Mesendoderm (in vitro differentiated cells): ENCODE measurements around the gene PDGFRB.

Experiments
- DNase-seq: peaks from one replicate; pipeline ENCODE4 v3.0.0; 2013
- H2AK5ac ChIP-seq: 2 replicates; pipeline ENCODE4 v1.6.1; 2013; ENCODE audit warnings: low read length, inconsistent platforms
- H2BK120ac ChIP-seq: 2 replicates; pipeline ENCODE4 v1.6.1; 2013; ENCODE audit warnings: low read depth, mild to moderate bottlenecking, low read length, moderate library complexity, mixed read lengths
- H2BK15ac ChIP-seq: replicated peaks from 2 replicates; pipeline ENCODE4 v1.6.1; 2013; ENCODE audit warnings: low read depth, mild to moderate bottlenecking, moderate library complexity
- H2BK5ac ChIP-seq: 2 replicates; pipeline ENCODE4 v1.6.1; 2013; ENCODE audit warnings: low read length, inconsistent platforms
- H3K18ac ChIP-seq: 2 replicates; pipeline ENCODE4 v1.6.1; 2013; ENCODE audit warnings: mild to moderate bottlenecking, low read length, mixed read lengths
- H3K23ac ChIP-seq: one replicate; pipeline ENCODE4 v1.6.1; 2013; ENCODE audit warnings: low read length
- H3K27ac ChIP-seq: 2 replicates; pipeline ENCODE4 v1.5.1; 2013; ENCODE audit warnings: low read depth, mild to moderate bottlenecking, inconsistent platforms, low read length, moderate library complexity
- H3K27me3 ChIP-seq: 2 replicates; pipeline ENCODE4 v1.6.1; 2013; ENCODE audit warnings: low read length, control low read depth, mild to moderate bottlenecking, inconsistent platforms; ENCODE audit not compliant: insufficient read depth, poor library complexity
- H3K36me3 ChIP-seq: 2 replicates; pipeline ENCODE4 v1.6.1; 2013; ENCODE audit warnings: low read length, inconsistent platforms; ENCODE audit not compliant: control insufficient read depth, insufficient read depth
- H3K4ac ChIP-seq: one replicate; pipeline ENCODE4 v1.6.1; 2013; ENCODE audit warnings: low read depth, mild to moderate bottlenecking, low read length, moderate library complexity
- H3K4me1 ChIP-seq: 2 replicates; pipeline ENCODE4 v1.6.1; 2013; ENCODE audit warnings: low read depth, low read length, inconsistent platforms; ENCODE audit not compliant: control insufficient read depth
- H3K4me2 ChIP-seq: 2 replicates; pipeline ENCODE4 v1.6.1; 2013; ENCODE audit warnings: low read length
- H3K4me3 ChIP-seq: 2 replicates; pipeline ENCODE4 v1.5.1; 2013; ENCODE audit warnings: mild to moderate bottlenecking, low read length
- H3K56ac ChIP-seq: one replicate; pipeline ENCODE4 v1.6.1; 2013; ENCODE audit warnings: low read length
- H3K79me1 ChIP-seq: 2 replicates; pipeline ENCODE4 v1.6.1; 2013; ENCODE audit warnings: low read length, inconsistent platforms
- H3K79me2 ChIP-seq: 2 replicates; pipeline ENCODE4 v1.6.1; 2013; ENCODE audit warnings: mild to moderate bottlenecking, low read length; ENCODE audit not compliant: control insufficient read depth, insufficient read depth
- H3K9ac ChIP-seq: 2 replicates; pipeline ENCODE4 v1.6.1; 2013; ENCODE audit warnings: low read length, inconsistent platforms
- H4K5ac ChIP-seq: one replicate; pipeline ENCODE4 v1.6.1; 2013; ENCODE audit warnings: low read length
- H4K8ac ChIP-seq: one replicate; pipeline ENCODE4 v1.6.1; 2013; ENCODE audit warnings: low read depth, mild to moderate bottlenecking, control low read depth, low read length, moderate library complexity
- WGBS: extraction: QIAGEN DNeasy Blood & Tissue Kit; methylation state at CpG from one replicate; pipeline ENCODE4 v1.1.7; 2013; ENCODE audit warnings: low lambda C conversion rate, missing lambda C conversion rate; ENCODE audit not compliant: insufficient coverage; ENCODE audit errors: extremely low coverage; 5-methylcytosine and 5-hydroxymethylcytosine counted together

PDGFRB gene

GRCh38 chr5:150106674-150107426, 48.8 kb downstream of the PDGFRB start:
- Histone ChIP-seq H3K79me2 (no peaks in the 10 kb centered on the region), H3K36me3 (no peaks in the 10 kb centered on the region), H3K27me3 (no peaks in the 10 kb centered on the region), H3K9ac (no peak overlapping the region), H3K4me2 (no peak overlapping the region), H2AK5ac (no peak overlapping the region), H2BK5ac (no peak overlapping the region), H3K79me1 (no peaks in the 10 kb centered on the region), H3K56ac (no peak overlapping the region), H3K27ac (no peak overlapping the region), H4K8ac (no peak overlapping the region), H3K23ac (no peak overlapping the region), H2BK15ac (no peak overlapping the region), H2BK120ac (no peak overlapping the region), H3K4me3 (no peak overlapping the region), H3K4me1 (no peaks in the 10 kb centered on the region), H3K18ac (no peak overlapping the region), H4K5ac (no peak overlapping the region), H3K4ac (no peak overlapping the region)
- no CpG with 5 or more reads among the region's 4 CpGs for whole genome bisulfite sequencing
- no peak for DNase-seq

DNA sequence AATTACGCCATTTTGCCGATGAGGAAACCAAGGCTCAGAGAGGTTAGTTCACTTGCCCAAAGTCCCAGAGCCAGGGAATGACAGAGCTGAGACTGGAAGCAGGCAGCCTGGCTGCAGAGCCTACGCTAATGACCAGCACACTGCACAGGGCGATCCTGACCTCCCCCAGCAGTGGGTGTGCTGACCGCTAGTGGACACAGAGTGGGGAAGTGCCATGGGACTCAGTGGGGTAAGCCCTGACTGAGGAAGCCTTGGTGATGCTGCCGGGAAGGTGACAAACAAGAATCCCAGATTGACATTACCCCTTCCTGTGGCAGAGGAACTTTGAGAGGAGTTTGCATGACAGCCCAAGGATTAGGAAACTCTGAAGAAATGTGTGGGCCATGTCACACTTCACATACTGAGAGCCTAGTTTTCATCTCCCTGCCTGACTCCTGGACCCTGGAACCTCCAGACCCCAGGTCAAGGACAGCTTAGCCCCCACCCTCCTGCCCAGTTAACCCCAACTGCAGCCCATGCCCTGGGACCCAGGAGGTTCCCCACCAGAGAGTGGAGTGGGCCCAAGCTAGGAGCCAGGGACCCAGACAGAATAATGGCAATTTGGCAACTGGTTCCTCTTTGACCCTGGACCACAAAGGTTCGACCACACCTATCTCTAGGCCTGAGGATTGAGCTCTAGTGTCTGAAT, 49.6 kb downstream of the PDGFRB start:
- Histone ChIP-seq H3K79me2 (no peaks in the 10 kb centered on the region), H4K5ac (no peak overlapping the region), H4K8ac (no peak overlapping the region), H2BK120ac (no peak overlapping the region), H3K4me2 (no peak overlapping the region), H3K4me3 (no peak overlapping the region), H3K4ac (no peak overlapping the region), H3K9ac (no peak overlapping the region), H3K56ac (no peak overlapping the region), H3K23ac (peak overlapping the region; percentile 36), H2BK15ac (no peak overlapping the region), H3K27me3 (no peaks in the 10 kb centered on the region), H3K79me1 (no peaks in the 10 kb centered on the region), H3K18ac (no peak overlapping the region), H3K27ac (no peak overlapping the region), H2AK5ac (no peak overlapping the region), H3K4me1 (no peaks in the 10 kb centered on the region), H2BK5ac (no peak overlapping the region), H3K36me3 (no peaks in the 10 kb centered on the region)
- WGBS = no CpG with 5 or more reads among the region's 7 CpGs
- DNase-seq = no peak

DNA sequence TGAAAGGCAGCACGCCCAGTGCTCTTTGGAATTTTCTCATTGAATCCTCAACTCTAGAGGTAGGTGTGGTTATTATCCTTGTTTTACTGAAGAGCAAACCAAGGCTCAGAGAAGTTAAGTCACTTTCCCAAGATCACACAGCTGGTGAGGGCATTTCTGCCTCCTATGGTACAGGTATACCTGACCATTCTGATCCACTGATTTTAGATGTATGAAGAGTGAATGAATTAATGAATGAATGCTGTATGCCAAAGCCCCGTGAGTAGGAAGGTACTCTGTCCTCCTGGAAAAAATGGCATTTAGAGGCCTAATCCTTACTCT, 51.1 kb downstream of the PDGFRB start:
- no CpG with 5 or more reads among the region's 2 CpGs for WGBS
- Histone ChIP-seq H3K9ac (no peak overlapping the region), H4K5ac (no peak overlapping the region), H3K4me1 (no peaks in the 10 kb centered on the region), H3K56ac (no peak overlapping the region), H3K23ac (no peak overlapping the region), H3K18ac (no peak overlapping the region), H3K4me2 (no peak overlapping the region), H2BK5ac (no peak overlapping the region), H2BK15ac (no peak overlapping the region), H3K36me3 (no peaks in the 10 kb centered on the region), H3K4me3 (no peak overlapping the region), H3K79me1 (no peaks in the 10 kb centered on the region), H2AK5ac (no peak overlapping the region), H3K4ac (no peak overlapping the region), H3K79me2 (no peaks in the 10 kb centered on the region), H4K8ac (no peak overlapping the region), H2BK120ac (no peak overlapping the region), H3K27ac (no peak overlapping the region), H3K27me3 (no peaks in the 10 kb centered on the region)
- DNase-seq = no peak

DNA sequence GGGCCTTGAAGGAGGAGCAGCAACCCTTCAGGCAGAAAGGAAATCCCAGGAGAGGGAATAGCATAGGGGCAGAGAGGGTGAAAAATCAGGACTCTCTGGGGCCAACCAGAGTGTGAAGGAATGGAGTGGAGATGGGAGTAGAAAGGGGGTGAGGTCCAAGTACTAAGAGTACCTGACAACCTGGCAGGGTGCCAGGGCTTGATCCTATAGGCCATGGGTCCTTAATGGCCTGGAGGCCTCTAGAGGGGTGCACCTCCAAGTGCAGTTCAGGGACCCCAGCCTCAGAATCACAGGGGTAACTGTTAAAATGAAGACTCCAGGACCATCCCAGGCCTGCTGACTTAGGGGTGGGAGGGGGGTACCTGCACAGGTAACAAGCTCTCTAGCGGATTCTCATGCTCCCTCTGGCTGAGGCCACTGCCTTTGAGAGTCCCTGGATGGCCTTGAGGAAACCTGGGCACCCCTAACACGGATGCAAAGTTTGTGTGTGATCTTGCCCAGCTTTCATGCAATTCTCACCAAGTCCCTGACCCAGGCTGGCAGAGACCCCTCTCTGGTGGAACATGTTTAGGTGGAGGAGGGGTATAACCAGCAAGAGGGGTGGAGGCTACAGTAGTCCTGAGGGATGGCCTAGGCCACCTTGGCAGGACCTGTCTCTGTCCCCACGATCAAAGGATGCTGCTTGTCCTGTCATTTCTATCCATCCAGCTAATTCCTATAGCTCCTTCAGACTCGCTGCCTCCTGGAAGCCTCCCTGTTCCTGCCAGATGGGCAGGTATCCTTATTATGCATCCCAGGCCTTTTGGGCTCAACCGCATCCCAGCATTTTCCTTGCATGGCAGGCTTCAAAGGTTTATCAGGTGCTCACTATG, 51.7 kb downstream of the PDGFRB start:
- Histone ChIP-seq H3K4me1 (no peaks in the 10 kb centered on the region), H2AK5ac (no peak overlapping the region), H4K5ac (no peak overlapping the region), H3K23ac (no peak overlapping the region), H3K27me3 (no peaks in the 10 kb centered on the region), H3K27ac (no peak overlapping the region), H2BK15ac (no peak overlapping the region), H4K8ac (no peak overlapping the region), H3K4me2 (no peak overlapping the region), H3K36me3 (no peaks in the 10 kb centered on the region), H3K4me3 (no peak overlapping the region), H3K9ac (no peak overlapping the region), H2BK120ac (no peak overlapping the region), H3K56ac (no peak overlapping the region), H3K4ac (no peak overlapping the region), H2BK5ac (no peak overlapping the region), H3K79me2 (no peaks in the 10 kb centered on the region), H3K79me1 (no peaks in the 10 kb centered on the region), H3K18ac (no peak overlapping the region)
- WGBS = no CpG with 5 or more reads among the region's 5 CpGs
- no peak for DNase-seq

- H2BK5ac ChIP-seq = no peak overlapping the region
These were observed 54.6 kb downstream of the PDGFRB start for GRCh38 chr5:150101023-150101422.

More at GRCh38 chr5:150101023-150101422, 54.6 kb downstream of the PDGFRB start:
- no CpG with 5 or more reads among the region's 6 CpGs for WGBS
- Histone ChIP-seq H4K8ac (no peak overlapping the region), H3K79me1 (no peaks in the 10 kb centered on the region), H3K79me2 (no peaks in the 10 kb centered on the region), H3K4me3 (no peak overlapping the region), H2BK120ac (no peak overlapping the region), H2BK15ac (no peak overlapping the region), H3K27ac (no peak overlapping the region), H3K4me2 (no peak overlapping the region), H3K4ac (no peak overlapping the region), H3K18ac (no peak overlapping the region), H2AK5ac (no peak overlapping the region), H3K27me3 (no peaks in the 10 kb centered on the region), H4K5ac (no peak overlapping the region), H3K4me1 (no peaks in the 10 kb centered on the region), H3K9ac (no peak overlapping the region), H3K36me3 (no peaks in the 10 kb centered on the region), H3K56ac (no peak overlapping the region), H3K23ac (no peak overlapping the region)
- peak; percentile 39 for DNase-seq
